Tibial nerve (tissue), 4 donors: ENCODE results near the gene MAB21L4.

ENCODE experiments used
- CTCF ChIP-seq, 5 experiments: fragments of 200-600 bp in 3 of 5; fragments of 450-650 bp in 2 of 5; sonication (generic) in 3 of 5; IDR thresholded peaks; one replicate each; pipeline ENCODE4 v1.5.1; 2016 to 2019; ENCODE audit warnings: antibody characterized with exemption in 5 of 5, mild to moderate bottlenecking in 3 of 5, moderate library complexity in 2 of 5
- EP300 ChIP-seq, 2 donors: sonication (generic); formaldehyde crosslinking; IDR thresholded peaks; one replicate each; pipeline ENCODE4 v1.6.1; 2017; ENCODE audit warnings: antibody characterized with exemption in 2 of 2, mild to moderate bottlenecking in 1 of 2

DNA sequence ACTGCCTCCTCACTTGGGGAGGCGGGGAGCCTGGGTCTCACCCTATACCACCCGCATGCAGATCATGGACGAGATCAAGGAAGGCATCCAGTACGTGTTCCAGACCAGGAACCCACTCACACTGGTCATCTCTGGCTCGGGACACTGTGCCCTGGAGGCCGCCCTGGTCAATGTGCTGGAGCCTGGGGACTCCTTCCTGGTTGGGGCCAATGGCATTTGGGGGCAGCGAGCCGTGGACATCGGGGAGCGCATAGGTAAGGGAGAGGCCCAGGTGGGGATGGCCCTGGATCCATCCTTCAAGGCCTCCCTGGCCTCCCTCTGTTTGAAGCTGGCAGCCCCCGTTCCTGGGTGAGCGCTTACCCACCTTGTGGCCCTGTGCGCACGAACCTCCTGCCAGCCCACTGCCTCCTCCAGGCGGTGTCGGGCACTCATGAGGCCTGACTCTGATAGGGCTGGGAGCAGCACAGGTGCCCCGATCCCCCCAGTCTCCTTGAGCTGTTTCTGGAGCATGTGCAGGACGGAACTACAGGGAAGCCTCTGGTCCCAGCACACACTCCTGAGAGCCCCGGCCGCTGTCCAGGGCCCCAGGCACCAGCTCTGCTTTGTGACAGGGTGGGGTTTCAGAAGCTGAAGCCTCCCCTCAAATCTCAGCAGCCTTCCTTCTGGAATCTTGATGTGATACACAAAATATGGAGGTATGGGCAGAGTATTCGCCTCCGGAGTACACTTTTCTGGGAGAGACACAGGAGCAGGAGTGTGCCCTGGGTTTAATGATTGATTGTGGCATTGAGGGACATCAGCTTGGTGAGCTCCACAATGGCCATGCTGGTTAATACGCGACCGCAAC, 26.6 kb downstream of the MAB21L4 start:
- TF ChIP-seq EP300 (IDR thresholded peaks at IDR 0.05) (no peak), CTCF (IDR thresholded peaks at IDR 0.05) (no peak)
